ENCODE results near the gene CHSY3.

DNA sequence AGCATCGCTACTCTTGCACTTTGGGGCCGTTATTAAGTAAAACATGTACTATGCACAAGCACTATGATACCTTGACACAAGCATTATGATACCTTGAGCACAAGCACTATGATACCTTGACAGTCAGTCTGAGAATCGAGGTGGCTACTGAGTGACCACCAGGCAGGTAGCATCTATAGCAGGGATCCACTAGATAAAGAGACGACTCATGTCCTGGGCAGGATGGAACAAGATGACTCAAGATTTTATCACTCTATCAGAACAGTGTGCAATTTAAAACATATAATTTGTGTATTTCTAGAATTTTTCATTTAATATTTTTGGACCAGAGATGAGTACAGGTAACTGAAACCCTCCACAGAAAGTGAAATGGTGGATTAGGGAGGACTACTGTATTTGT, 16.9 kb downstream of the CHSY3 start:
- TF ChIP-seq, protein P1, sequence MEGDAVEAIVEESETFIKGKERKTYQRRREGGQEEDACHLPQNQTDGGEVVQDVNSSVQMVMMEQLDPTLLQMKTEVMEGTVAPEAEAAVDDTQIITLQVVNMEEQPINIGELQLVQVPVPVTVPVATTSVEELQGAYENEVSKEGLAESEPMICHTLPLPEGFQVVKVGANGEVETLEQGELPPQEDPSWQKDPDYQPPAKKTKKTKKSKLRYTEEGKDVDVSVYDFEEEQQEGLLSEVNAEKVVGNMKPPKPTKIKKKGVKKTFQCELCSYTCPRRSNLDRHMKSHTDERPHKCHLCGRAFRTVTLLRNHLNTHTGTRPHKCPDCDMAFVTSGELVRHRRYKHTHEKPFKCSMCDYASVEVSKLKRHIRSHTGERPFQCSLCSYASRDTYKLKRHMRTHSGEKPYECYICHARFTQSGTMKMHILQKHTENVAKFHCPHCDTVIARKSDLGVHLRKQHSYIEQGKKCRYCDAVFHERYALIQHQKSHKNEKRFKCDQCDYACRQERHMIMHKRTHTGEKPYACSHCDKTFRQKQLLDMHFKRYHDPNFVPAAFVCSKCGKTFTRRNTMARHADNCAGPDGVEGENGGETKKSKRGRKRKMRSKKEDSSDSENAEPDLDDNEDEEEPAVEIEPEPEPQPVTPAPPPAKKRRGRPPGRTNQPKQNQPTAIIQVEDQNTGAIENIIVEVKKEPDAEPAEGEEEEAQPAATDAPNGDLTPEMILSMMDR (IDR thresholded peaks at IDR 0.05), result no peak
- no peak for TF ChIP-seq POLR2AphosphoS5 (IDR thresholded peaks at IDR 0.05; ENCODE audit: insufficient read depth in 1 of 2, low read depth in 1 of 2)
- no peak for TF ChIP-seq POLR2A (IDR thresholded peaks at IDR 0.05)
